D721Med (cell line): Measurements from ENCODE around the gene KRTAP10-2.

Source experiments
- DNase-seq: peaks from one replicate; pipeline ENCODE4 v3.0.0; 2011; ENCODE audit warnings: low spot score; ENCODE audit not compliant: insufficient read length
- FAIRE-seq: peaks from 2 replicates; lab custom pipeline; 2011; peaks lifted over from hg19 to GRCh38; lab: Jason Lieb, UNC
- TF ChIP-seq, protein P1 (sequence below): IDR thresholded peaks from 2 replicates; pipeline ENCODE4 v1.5.1; 2012; ENCODE audit warnings: mild to moderate bottlenecking, control low read depth; ENCODE audit not compliant: insufficient read depth; ENCODE audit errors: missing control alignments

Gene KRTAP10-2

GRCh38 chr21:44520326-44521300, 30.7 kb downstream of the KRTAP10-2 start:
- TF ChIP-seq, protein P1, sequence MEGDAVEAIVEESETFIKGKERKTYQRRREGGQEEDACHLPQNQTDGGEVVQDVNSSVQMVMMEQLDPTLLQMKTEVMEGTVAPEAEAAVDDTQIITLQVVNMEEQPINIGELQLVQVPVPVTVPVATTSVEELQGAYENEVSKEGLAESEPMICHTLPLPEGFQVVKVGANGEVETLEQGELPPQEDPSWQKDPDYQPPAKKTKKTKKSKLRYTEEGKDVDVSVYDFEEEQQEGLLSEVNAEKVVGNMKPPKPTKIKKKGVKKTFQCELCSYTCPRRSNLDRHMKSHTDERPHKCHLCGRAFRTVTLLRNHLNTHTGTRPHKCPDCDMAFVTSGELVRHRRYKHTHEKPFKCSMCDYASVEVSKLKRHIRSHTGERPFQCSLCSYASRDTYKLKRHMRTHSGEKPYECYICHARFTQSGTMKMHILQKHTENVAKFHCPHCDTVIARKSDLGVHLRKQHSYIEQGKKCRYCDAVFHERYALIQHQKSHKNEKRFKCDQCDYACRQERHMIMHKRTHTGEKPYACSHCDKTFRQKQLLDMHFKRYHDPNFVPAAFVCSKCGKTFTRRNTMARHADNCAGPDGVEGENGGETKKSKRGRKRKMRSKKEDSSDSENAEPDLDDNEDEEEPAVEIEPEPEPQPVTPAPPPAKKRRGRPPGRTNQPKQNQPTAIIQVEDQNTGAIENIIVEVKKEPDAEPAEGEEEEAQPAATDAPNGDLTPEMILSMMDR: no peak
- FAIRE-seq (no peak), DNase-seq (no peak)

DNA sequence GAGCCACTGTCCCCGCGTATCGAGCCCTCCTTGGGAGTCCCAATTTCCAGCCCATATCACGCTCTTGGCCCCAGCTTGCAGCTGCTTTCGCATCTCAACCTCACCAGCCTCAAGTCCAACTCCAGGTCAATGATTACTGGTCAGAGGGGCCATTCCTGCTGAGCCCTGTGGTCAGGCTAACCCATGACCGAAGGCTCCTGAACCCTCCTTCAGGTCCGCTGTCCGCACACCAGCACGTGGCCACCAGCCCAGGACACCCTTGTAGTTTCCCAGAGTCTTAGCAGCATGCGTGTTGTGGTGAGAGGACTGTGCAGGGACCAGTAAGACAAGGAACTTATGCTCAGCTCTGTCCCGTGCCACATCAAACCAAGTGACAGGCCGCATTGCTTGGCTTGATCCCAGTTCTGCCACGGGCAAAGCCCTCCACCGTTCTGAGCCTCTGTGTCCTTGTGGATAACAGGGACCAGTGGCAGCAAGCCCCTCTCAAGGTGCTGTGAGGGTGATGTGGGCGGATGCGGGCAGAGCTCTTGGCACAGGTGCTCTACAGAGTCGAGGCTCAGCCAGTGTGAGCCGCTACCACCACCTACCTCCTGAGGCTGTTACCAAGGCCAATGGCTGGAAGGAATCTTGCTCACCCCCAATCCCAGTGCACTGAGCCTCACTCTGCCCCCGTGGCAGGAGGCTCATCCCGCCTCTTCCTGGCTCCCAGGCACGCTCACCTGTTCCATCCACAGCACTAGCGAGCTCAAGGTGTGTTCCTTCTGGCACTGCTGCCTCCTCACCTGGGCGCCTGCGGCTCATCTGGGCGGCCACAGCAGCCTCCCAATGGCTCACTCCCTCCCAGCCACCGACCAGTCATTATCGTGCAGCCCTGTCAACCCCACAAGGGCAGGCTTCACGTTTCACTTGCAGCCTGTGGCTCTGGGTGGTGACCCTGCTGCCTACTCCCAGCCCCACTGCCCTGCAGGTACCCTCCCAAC, 31.7 kb downstream of the KRTAP10-2 start:
- FAIRE-seq (no peak), DNase-seq (no peak)
- TF ChIP-seq, protein P1: no peak

DNA sequence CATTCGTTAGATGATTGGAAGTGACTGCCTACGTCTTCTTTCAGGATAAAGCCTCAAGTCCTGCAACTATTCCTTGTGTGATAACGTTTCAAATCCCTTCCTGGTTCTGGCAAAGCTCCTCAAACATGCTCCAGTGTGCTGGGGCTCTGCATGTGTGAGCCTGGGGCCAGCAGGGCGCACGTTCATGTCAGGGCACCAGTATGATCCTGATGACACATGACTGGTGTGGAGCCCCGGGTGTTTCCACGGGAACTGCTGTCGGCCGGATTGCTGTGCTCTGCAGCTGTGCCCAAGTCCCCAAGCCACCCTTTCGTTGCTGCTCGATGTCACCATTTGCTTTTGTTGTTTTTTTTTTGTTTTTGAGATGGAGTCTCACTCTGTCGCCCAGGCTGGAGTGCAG, 32.6 kb downstream of the KRTAP10-2 start:
- TF ChIP-seq, protein P1: no peak
- FAIRE-seq: no peak
- DNase-seq: no peak

DNA sequence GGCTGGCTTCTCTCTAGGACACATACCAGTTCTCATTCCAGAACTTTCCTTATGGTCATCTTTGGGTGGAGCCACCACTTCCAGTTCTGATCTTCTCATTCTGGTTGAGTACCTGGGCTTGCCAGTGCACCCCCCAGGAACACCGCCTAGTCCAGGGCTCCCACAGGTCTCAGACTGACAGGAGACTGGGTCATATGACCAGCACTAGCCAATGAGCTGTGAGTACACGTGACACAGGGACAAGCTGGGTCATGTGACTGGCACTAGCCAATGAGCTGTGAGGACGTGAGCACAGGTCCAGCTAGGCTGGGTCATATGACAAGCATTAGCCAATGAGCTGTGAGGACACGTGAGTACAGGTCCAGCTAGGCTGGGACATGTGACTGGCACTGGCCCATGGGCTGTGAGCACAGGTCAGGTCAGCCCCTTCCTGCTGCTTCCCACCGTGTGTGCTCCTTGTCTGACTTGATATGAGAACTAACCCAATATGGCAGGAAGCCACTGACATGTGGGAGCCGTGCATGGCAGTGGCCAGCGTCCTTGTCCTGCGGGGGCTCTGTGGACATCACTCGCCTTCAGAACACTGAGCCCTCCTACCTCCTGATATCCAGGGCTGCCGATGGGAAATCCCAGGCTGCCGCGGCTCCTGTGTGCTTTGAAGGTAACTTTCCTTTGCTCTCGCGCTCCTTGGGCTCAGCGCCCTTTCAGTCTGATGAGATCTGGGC, 34.0 kb downstream of the KRTAP10-2 start:
- DNase-seq: no peak
- TF ChIP-seq, protein P1: no peak
- no peak for FAIRE-seq

DNA sequence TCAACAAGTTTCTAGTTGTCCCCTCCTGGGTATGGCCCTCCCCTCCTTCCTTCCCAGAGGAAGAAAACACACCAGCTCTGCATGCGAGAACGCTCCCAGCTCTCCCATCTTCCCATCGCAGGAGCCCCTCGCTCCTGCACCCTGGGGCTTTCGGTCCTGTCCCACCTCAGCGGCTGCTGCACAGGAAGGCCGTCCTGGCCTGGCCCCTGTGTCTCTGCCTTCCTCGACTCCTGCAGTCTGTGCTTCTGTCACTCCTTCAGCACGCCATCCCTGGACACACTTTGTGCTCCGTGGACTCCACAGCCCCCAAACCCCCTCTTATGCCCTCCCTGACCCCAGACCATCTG, 34.5 kb downstream of the KRTAP10-2 start:
- DNase-seq (no peak), FAIRE-seq (no peak)
- TF ChIP-seq, protein P1: no peak

DNA sequence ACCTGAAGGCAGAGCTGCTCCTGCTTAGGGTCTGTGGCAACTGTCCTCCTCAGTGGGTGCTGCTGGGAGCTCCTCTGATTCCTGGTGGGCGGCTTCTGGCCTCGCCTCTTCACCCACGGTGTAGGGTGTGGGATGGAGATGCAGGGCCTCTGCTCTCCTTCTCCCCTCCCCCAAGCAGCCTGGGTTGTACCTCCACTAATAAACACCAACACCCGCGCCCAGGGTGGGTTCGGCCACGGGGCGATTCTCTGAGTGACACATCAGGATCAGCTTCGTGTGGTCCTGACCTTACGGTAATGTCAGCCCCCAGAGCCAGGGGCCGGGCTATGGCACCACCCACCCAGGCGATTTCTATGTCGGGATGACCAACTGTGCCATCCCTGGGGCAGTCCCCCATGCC, 35.0 kb downstream of the KRTAP10-2 start:
- TF ChIP-seq, protein P1: no peak
- DNase-seq (no peak), FAIRE-seq (no peak)
